Neural crest cell (in vitro differentiated cells): ENCODE results near the gene ZNF165. TPM values are rescaled to one million over a fixed set of nuclear protein-coding genes. Genes with fewer than 3 reads are reported as not detected.
A peak's percentile ranks its signal among the peaks of the same experiment; 100 is the strongest.
"Not testable (repeated sequence)": the region's sequence is repeated elsewhere in the genome, so short reads cannot be mapped to it uniquely, and the experiment has no call there.

Source experiments
- DNase-seq: peaks from one replicate; pipeline ENCODE4 v3.0.0; 2021; ENCODE audit warnings: low read depth, mixed read lengths, low spot score
- H3K27ac Mint-ChIP-seq: one replicate; pipeline ENCODE4 v1.8.0; 2021; ENCODE audit warnings: mild to moderate bottlenecking, mixed read lengths; ENCODE audit not compliant: unreplicated experiment
- H3K27me3 Mint-ChIP-seq: 2 replicates; pipeline ENCODE4 v1.8.0; 2021; ENCODE audit warnings: low read depth, mild to moderate bottlenecking, mixed read lengths
- H3K36me3 Mint-ChIP-seq: 2 replicates; pipeline ENCODE4 v1.8.0; 2021; ENCODE audit warnings: low read depth, mild to moderate bottlenecking, mixed read lengths
- H3K4me1 Mint-ChIP-seq: 2 replicates; pipeline ENCODE4 v1.8.0; 2021; ENCODE audit warnings: mixed read lengths
- H3K4me3 Mint-ChIP-seq: one replicate; pipeline ENCODE4 v1.8.0; 2021; ENCODE audit warnings: mild to moderate bottlenecking, mixed read lengths
- H3K9me3 Mint-ChIP-seq: 2 replicates; pipeline ENCODE4 v1.8.0; 2021; ENCODE audit warnings: mixed read lengths
- CTCF ChIP-seq: fragments of 200-600 bp; sonication (generic); conservative IDR thresholded peaks from 2 replicates; pipeline ENCODE4 v1.5.0; 2021; ENCODE audit warnings: antibody characterized with exemption, mild to moderate bottlenecking
- total RNA-seq: library from RNA; stranded (reverse); gene quantifications from 2 replicates; pipeline ENCODE4 v1.2.1, GENCODE V29; 2021

Gene ZNF165
- total RNA-seq, 1 donor from 2014 or later = 0.98 TPM

- Mint-ChIP-seq H3K27ac (no peak overlapping the region), H3K4me3 (no peak overlapping the region), H3K36me3 (peaks cover 38% of the 10 kb centered on the region), H3K4me1 (no peaks in the 10 kb centered on the region), H3K27me3 (no peaks in the 10 kb centered on the region), H3K9me3 (peaks cover 12% of the 10 kb centered on the region)
- no peak for TF ChIP-seq CTCF
- no peak for DNase-seq
Observed at GRCh38 chr6:28090917-28091586, 10.7 kb downstream of the ZNF165 start.

DNA sequence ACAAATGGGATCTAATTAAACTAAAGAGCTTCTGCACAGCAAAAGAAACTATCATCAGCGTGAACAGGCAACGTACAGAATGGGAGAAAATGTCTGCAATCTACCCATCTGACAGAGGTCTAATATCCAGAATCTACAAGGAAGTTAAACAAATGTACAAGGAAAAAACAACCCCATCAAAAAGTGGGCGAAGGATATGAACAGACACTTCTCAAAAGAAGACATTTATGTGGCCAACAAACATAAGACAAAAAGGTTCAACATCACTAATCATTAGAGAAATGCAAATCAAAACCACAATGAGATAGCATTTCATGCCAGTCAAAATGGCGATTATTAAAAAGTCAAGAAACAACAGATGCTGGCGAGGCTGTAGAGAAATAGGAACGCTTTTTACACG, 21.9 kb downstream of the ZNF165 start:
- Mint-ChIP-seq H3K4me1 (peaks cover 10% of the 10 kb centered on the region), H3K9me3 (peaks cover 10% of the 10 kb centered on the region), H3K27me3 (peaks cover 32% of the 10 kb centered on the region)
- DNase-seq, H3K36me3 Mint-ChIP-seq, H3K27ac Mint-ChIP-seq, H3K4me3 Mint-ChIP-seq: not testable (repeated sequence)

DNA sequence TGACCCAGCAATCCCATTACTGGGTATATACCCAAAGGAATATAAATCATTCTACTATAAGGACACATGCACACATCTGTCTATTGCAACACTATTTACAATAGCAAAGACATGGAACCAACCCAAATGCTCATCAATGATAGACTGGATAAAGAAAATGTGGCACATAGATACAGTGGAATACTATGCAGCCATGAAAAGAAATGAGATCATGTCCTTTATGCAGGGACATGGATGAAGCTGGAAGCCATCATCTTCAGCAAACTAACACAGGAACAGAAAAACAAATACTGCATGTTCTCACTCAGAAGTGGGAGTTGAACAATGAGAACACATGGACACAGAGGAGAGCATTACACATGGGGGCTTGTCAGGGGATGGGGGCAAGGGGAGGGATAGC, 22.3 kb downstream of the ZNF165 start:
- H3K9me3 Mint-ChIP-seq, H3K36me3 Mint-ChIP-seq, DNase-seq, H3K27ac Mint-ChIP-seq: not testable (repeated sequence)
- Mint-ChIP-seq H3K4me1 (peaks cover 10% of the 10 kb centered on the region), H3K4me3 (peak overlapping the region; percentile 51), H3K27me3 (peaks cover 32% of the 10 kb centered on the region)

DNA sequence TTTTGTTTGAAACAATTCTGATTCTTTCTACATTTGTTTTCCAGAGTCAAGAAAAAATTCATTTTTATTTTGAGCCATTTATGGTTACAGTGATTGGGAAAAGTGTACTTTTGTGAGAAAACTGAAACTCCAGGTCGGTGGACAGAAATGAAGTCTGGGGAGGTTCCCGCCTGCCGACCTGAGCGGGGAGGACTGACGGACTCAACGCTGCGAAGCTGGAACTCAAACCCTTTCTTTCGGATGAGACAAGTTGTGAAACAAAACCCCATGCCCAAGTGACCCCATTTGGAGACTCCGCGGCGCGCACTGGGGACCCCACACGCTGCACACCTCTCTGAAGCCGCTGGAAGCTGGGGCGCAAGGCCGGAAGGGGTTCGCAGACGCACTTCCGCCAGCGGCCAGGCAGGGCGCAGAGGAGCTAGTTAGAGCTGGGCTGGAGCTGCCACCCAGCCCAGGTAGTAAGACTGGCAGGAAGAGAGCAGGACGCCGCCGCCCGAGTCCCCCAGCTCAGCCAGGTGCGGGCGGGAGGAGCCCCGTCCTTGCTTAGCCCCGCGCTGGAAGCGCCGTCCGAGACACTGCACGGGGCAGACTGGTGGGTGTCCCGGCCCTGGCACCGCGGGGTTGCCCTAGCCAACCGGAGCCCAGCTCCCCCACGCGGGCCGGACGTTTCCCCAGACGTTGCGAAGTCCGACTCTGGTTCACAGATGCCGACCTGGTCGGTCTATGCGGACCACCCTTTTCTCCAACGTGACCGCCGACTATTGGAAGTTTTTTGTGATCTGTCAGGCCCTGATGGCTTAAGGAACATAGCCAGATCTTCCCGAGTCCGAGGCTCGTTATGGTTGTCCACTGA, 24.2 kb downstream of the ZNF165 start:
- TF ChIP-seq CTCF = peak; percentile 70
- Mint-ChIP-seq H3K27me3 (peaks cover 32% of the 10 kb centered on the region), H3K4me3 (peak overlapping the region; percentile 93), H3K4me1 (peaks cover 10% of the 10 kb centered on the region), H3K36me3 (peaks cover 3% of the 10 kb centered on the region), H3K27ac (peak overlapping the region; percentile 62), H3K9me3 (peaks cover 5% of the 10 kb centered on the region)
- DNase-seq = peak; percentile 65

GRCh38 chr6:28105245-28105639, 24.9 kb downstream of the ZNF165 start:
- H3K27me3 Mint-ChIP-seq = peaks cover 27% of the 10 kb centered on the region
- peaks cover 10% of the 10 kb centered on the region for H3K4me1 Mint-ChIP-seq
- H3K27ac Mint-ChIP-seq = no peak overlapping the region
- no peak for TF ChIP-seq CTCF
- H3K4me3 Mint-ChIP-seq = peak overlapping the region; percentile 93
- peaks cover 5% of the 10 kb centered on the region for H3K9me3 Mint-ChIP-seq
- no peak for DNase-seq
- peaks cover 3% of the 10 kb centered on the region for H3K36me3 Mint-ChIP-seq

- Mint-ChIP-seq H3K36me3 (peaks cover 3% of the 10 kb centered on the region), H3K4me3 (no peak overlapping the region), H3K27ac (no peak overlapping the region), H3K9me3 (peaks cover 3% of the 10 kb centered on the region), H3K27me3 (peaks cover 6% of the 10 kb centered on the region), H3K4me1 (peaks cover 10% of the 10 kb centered on the region)
- TF ChIP-seq CTCF = no peak
- no peak for DNase-seq
Observed at GRCh38 chr6:28107506-28107905, 27.1 kb downstream of the ZNF165 start.
